ENCODE data around the gene ANKRD65.

Gene ANKRD65

GRCh38 chr1:1433804-1434130 lies 12.7 kb upstream of the ANKRD65 start:
- H3K4me3 ChIP-seq (ENCODE audit: low read length), result no peak overlapping the region
- no peak for TF ChIP-seq CTCF (conservative IDR thresholded peaks at IDR 0.05; ENCODE audit: low read length)
- DNase-seq (ENCODE audit: low read depth), result no peak

GRCh38 chr1:1432951-1433803 lies 12.1 kb upstream of the ANKRD65 start:
- TF ChIP-seq CTCF (conservative IDR thresholded peaks at IDR 0.05; ENCODE audit: low read length), result no peak
- no peak overlapping the region for H3K4me3 ChIP-seq (ENCODE audit: low read length)
- no peak for DNase-seq (ENCODE audit: low read depth)

- H3K4me3 ChIP-seq (ENCODE audit: low read length), result no peak overlapping the region
- DNase-seq (ENCODE audit: low read depth), result no peak
- no peak for TF ChIP-seq CTCF (conservative IDR thresholded peaks at IDR 0.05; ENCODE audit: low read length)
These were observed 11.3 kb upstream of the ANKRD65 start for GRCh38 chr1:1432274-1432950.

GRCh38 chr1:1431845-1432273 lies 10.8 kb upstream of the ANKRD65 start:
- no peak overlapping the region for H3K4me3 ChIP-seq (ENCODE audit: low read length)
- no peak for DNase-seq (ENCODE audit: low read depth)
- TF ChIP-seq CTCF (conservative IDR thresholded peaks at IDR 0.05; ENCODE audit: low read length), result no peak

GRCh38 chr1:1430992-1431844 lies 10.1 kb upstream of the ANKRD65 start:
- no peak for TF ChIP-seq CTCF (conservative IDR thresholded peaks at IDR 0.05; ENCODE audit: low read length)
- H3K4me3 ChIP-seq (ENCODE audit: low read length), result no peak overlapping the region
- no peak for DNase-seq (ENCODE audit: low read depth)

- peak; percentile 46 for DNase-seq (ENCODE audit: low read depth)
- H3K4me3 ChIP-seq (ENCODE audit: low read length), result no peak overlapping the region
- peak; percentile 20; the same call in 1 of the 2 replicates for TF ChIP-seq CTCF (conservative IDR thresholded peaks at IDR 0.05; ENCODE audit: low read length)
These were observed 9.3 kb upstream of the ANKRD65 start for GRCh38 chr1:1430114-1430982.

Measured in AG10803 (cell line).